Measurements from ENCODE around the gene HHLA2.

DNA sequence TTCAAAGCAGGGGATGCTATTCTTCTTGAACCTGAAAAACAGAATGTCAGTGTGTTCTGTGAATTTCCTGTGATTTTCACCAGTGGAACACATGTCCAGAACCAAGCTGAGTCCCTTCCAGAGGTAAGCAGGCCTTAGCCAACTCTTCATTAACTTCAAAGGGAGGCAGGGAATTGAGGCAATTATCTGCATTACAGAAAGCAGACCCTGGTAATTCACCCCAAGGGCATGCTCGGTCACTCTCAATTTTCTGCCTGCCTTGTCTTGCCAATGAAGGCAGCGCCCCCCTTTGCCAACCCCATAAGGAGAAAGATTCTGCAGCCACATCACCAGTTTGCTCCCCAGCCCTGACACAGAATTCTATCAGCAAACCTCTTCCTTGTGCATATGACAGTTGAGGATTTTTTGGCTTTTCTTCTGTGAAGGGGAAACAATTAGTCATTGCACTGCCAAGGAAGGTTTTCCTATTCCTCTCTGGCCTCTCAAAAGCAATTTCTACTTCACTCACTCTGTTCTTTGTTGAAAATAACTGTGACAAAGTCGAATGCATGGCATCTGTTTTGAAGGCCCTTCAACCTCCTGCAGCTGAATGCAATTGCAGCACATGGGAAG, 85.3 kb downstream of the HHLA2 start:
- no peak for TF ChIP-seq POLR2A (IDR thresholded peaks at IDR 0.05)
- TF ChIP-seq, protein P1, sequence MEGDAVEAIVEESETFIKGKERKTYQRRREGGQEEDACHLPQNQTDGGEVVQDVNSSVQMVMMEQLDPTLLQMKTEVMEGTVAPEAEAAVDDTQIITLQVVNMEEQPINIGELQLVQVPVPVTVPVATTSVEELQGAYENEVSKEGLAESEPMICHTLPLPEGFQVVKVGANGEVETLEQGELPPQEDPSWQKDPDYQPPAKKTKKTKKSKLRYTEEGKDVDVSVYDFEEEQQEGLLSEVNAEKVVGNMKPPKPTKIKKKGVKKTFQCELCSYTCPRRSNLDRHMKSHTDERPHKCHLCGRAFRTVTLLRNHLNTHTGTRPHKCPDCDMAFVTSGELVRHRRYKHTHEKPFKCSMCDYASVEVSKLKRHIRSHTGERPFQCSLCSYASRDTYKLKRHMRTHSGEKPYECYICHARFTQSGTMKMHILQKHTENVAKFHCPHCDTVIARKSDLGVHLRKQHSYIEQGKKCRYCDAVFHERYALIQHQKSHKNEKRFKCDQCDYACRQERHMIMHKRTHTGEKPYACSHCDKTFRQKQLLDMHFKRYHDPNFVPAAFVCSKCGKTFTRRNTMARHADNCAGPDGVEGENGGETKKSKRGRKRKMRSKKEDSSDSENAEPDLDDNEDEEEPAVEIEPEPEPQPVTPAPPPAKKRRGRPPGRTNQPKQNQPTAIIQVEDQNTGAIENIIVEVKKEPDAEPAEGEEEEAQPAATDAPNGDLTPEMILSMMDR (IDR thresholded peaks at IDR 0.05) = no peak

Measured in prostate gland (tissue), 2 donors.